ENCODE measurements around the gene PUDP. TPM values are rescaled to one million over a fixed set of nuclear protein-coding genes. Genes with fewer than 3 reads are reported as not detected.

Gene PUDP
- total RNA-seq, 2 donors from 2014 or later: 19.4 to 37.2 TPM

DNA sequence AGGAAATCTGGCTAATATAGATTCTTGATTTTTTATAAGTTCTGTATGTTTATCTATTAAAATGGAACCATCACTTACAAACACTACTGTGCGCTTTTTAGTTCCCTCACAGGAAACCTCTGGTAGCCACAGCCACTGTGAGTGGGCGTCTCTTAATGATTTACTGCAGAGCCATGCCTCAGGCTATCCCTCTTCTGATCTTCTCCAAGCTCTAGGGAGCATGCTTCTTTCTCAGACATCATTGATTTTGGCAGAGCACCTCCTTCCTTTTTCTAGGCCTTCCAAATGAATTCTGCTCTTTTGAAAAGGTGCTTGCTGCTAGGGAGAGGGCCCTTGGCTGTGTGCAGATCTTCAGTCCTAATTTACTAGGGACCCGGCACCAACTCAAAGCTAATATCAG, 61.6 kb downstream of the PUDP start:
- Mint-ChIP-seq H3K27me3 (ENCODE audit: insufficient read depth) (no peaks in the 10 kb centered on the region), H3K36me3 (ENCODE audit: low read depth) (peaks cover 3% of the 10 kb centered on the region), H3K4me3 (no peak overlapping the region), H3K27ac (peak overlapping the region; percentile 74), H3K9me3 (no peaks in the 10 kb centered on the region), H3K4me1 (peaks cover 50% of the 10 kb centered on the region)
- Histone ChIP-seq H3K36me3 (ENCODE audit: control insufficient read depth, insufficient read depth, low read length) (no peaks in the 10 kb centered on the region), H3K27ac (ENCODE audit: low read depth, low read length) (no peak overlapping the region), H3K9ac (ENCODE audit: extremely low read depth, low read length, poor library complexity, severe bottlenecking) (no peak overlapping the region), H3K4me3 (ENCODE audit: low read length) (no peak overlapping the region), H3K4me1 (ENCODE audit: control insufficient read depth, insufficient read depth, low read length) (peaks cover 8% of the 10 kb centered on the region), H3K9me3 (ENCODE audit: control insufficient read depth, low read length) (no peaks in the 10 kb centered on the region), H3K27me3 (ENCODE audit: control insufficient read depth, insufficient read depth, low read length, poor library complexity, severe bottlenecking) (no peaks in the 10 kb centered on the region)
- TF ChIP-seq, protein P1, sequence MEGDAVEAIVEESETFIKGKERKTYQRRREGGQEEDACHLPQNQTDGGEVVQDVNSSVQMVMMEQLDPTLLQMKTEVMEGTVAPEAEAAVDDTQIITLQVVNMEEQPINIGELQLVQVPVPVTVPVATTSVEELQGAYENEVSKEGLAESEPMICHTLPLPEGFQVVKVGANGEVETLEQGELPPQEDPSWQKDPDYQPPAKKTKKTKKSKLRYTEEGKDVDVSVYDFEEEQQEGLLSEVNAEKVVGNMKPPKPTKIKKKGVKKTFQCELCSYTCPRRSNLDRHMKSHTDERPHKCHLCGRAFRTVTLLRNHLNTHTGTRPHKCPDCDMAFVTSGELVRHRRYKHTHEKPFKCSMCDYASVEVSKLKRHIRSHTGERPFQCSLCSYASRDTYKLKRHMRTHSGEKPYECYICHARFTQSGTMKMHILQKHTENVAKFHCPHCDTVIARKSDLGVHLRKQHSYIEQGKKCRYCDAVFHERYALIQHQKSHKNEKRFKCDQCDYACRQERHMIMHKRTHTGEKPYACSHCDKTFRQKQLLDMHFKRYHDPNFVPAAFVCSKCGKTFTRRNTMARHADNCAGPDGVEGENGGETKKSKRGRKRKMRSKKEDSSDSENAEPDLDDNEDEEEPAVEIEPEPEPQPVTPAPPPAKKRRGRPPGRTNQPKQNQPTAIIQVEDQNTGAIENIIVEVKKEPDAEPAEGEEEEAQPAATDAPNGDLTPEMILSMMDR (conservative IDR thresholded peaks at IDR 0.05): no peak
- DNase-seq: no peak
- 97% methylated on average over 3 of the region's 3 CpGs; no CpG with 5 or more reads in 1 of the 2 experiments for WGBS, 2 experiments (ENCODE audit: insufficient coverage in 1 of 2, insufficient read length in 1 of 2)

DNA sequence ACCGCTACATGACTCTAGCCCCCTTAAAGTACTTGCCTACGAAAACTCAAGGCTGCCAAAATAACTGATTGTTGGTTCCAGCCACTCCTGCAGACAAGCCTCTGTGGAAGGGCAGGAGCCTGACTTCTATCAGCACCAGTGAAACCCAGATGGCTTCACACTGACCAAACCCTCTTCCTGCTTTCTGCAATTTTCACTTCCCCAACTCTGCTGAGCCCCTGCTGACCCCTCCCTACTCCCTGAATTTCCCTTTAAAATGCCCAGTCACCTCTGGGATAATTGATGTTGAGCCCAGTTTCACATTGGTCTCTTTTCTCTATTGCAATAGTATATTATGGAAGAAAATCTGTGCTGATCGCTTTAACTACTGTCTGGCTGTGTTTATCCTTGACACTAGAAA, 62.1 kb downstream of the PUDP start:
- no peak overlapping the region for H3K4me3 ChIP-seq (ENCODE audit: low read length)
- H3K9me3 ChIP-seq (ENCODE audit: control insufficient read depth, low read length): no peaks in the 10 kb centered on the region
- no peaks in the 10 kb centered on the region for H3K27me3 Mint-ChIP-seq (ENCODE audit: insufficient read depth)
- H3K9ac ChIP-seq (ENCODE audit: extremely low read depth, low read length, poor library complexity, severe bottlenecking): no peak overlapping the region
- H3K27me3 ChIP-seq (ENCODE audit: control insufficient read depth, insufficient read depth, low read length, poor library complexity, severe bottlenecking): no peaks in the 10 kb centered on the region
- 98% methylated on average over 2 of the region's 3 CpGs; no CpG with 5 or more reads in 1 of the 2 experiments for WGBS, 2 experiments (ENCODE audit: insufficient coverage in 1 of 2, insufficient read length in 1 of 2)
- H3K4me1 ChIP-seq (ENCODE audit: control insufficient read depth, insufficient read depth, low read length): peaks cover 8% of the 10 kb centered on the region
- H3K4me1 Mint-ChIP-seq: peaks cover 50% of the 10 kb centered on the region
- H3K36me3 Mint-ChIP-seq (ENCODE audit: low read depth): peaks cover 5% of the 10 kb centered on the region
- no peak overlapping the region for H3K27ac Mint-ChIP-seq
- H3K9me3 Mint-ChIP-seq: no peaks in the 10 kb centered on the region
- H3K36me3 ChIP-seq (ENCODE audit: control insufficient read depth, insufficient read depth, low read length): no peaks in the 10 kb centered on the region
- no peak overlapping the region for H3K27ac ChIP-seq (ENCODE audit: low read depth, low read length)
- H3K4me3 Mint-ChIP-seq: no peak overlapping the region
- DNase-seq: no peak
- TF ChIP-seq, protein P1 (conservative IDR thresholded peaks at IDR 0.05): no peak

DNA sequence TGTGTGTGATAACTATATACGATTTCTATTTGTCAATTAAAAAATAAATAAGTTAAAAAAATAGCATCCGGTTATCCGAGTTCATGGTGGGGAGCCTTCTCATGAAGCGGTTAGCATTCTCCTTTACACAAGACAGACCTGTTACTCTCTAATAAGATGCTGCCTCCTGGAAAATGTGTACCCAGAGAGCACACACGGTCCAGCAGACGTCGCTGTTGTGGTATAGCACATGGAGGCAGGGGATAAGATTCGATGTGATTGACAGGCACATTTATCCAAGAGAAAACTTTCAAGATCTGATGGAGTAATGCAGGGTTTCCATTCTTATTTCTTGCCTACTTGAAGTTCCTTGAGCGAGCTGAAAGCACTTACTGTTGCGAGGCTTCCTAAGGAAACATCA, 63.1 kb downstream of the PUDP start:
- Mint-ChIP-seq H3K9me3 (no peaks in the 10 kb centered on the region), H3K4me3 (no peak overlapping the region), H3K36me3 (ENCODE audit: low read depth) (peaks cover 5% of the 10 kb centered on the region), H3K27me3 (ENCODE audit: insufficient read depth) (no peaks in the 10 kb centered on the region), H3K27ac (no peak overlapping the region), H3K4me1 (peaks cover 43% of the 10 kb centered on the region)
- TF ChIP-seq, protein P1 (conservative IDR thresholded peaks at IDR 0.05): no peak
- Histone ChIP-seq H3K4me1 (ENCODE audit: control insufficient read depth, insufficient read depth, low read length) (peaks cover 8% of the 10 kb centered on the region), H3K9ac (ENCODE audit: extremely low read depth, low read length, poor library complexity, severe bottlenecking) (no peak overlapping the region), H3K27me3 (ENCODE audit: control insufficient read depth, insufficient read depth, low read length, poor library complexity, severe bottlenecking) (no peaks in the 10 kb centered on the region), H3K4me3 (ENCODE audit: low read length) (no peak overlapping the region), H3K9me3 (ENCODE audit: control insufficient read depth, low read length) (no peaks in the 10 kb centered on the region), H3K27ac (ENCODE audit: low read depth, low read length) (no peak overlapping the region), H3K36me3 (ENCODE audit: control insufficient read depth, insufficient read depth, low read length) (no peaks in the 10 kb centered on the region)
- WGBS, 2 experiments (ENCODE audit: insufficient coverage in 1 of 2, insufficient read length in 1 of 2): 95% methylated on average over 4 to 9 of the region's 10 CpGs
- DNase-seq: no peak
